Measurements from ENCODE around the gene TMEM270.

The TMEM270 gene

DNA sequence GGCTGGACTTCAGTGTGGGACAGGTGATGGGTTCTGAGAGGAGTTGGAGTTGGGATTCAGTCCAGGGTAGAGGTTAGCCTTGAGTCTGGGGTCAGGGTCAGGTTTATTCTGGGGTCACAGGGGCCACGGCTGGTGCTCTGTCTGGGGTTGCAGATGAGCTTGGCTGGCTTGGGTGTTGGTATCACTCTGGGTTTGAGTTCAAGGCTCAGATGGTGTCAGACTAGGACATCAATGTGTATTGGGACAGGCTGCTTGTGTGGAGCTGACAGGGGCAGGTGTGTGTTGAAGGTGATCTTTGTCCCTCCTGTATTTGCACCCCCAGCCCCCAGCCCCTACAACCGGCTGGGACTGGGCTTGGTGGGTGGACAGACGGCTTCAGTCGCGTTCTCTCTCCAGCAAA, 26.8 kb downstream of the TMEM270 start:
- DNase-seq (ENCODE audit: low read depth, low spot score): no peak
- no peak overlapping the region for H3K27ac ChIP-seq (ENCODE audit: low read length)
- H3K4me3 ChIP-seq (ENCODE audit: low read length): no peak overlapping the region
- H3K4me1 ChIP-seq (ENCODE audit: control insufficient read depth, insufficient read depth, low read length): 0 out of 2 replicates have a peak, but pooled peaks cover 3% of the 10 kb centered on the region
- H3K9me3 ChIP-seq (ENCODE audit: control insufficient read depth, insufficient read depth, low read length): no peaks in the 10 kb centered on the region
- WGBS (ENCODE audit: insufficient coverage, insufficient read length): no CpG with 5 or more reads among the region's 5 CpGs
- no peaks in the 10 kb centered on the region for H3K27me3 ChIP-seq (ENCODE audit: control insufficient read depth, insufficient read depth, low read length)
- H3K36me3 ChIP-seq (ENCODE audit: control insufficient read depth, insufficient read depth, low read length): no peaks in the 10 kb centered on the region

DNA sequence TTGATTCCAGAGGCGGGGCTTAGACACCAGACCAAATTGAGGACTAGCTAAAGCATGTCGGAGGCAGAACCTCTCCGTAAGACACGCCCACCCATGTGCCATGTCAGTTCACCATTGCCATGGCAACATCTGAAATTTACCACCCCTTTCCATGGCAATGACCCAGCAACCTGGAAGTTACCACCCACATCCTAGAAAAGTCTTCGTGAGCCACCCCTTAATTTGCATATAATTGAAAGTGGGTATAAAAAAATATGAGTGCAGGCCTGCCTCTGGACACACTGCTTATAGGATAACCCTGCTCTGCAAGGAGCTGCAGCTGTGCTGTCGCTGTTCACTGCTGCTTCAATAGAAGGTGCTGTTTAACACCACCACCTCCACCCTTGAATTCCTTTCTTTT, 28.0 kb downstream of the TMEM270 start:
- no peaks in the 10 kb centered on the region for H3K9me3 ChIP-seq (ENCODE audit: control insufficient read depth, insufficient read depth, low read length)
- no peaks in the 10 kb centered on the region for H3K36me3 ChIP-seq (ENCODE audit: control insufficient read depth, insufficient read depth, low read length)
- no peak overlapping the region for H3K27ac ChIP-seq (ENCODE audit: low read length)
- 0 out of 2 replicates have a peak, but pooled peaks cover 3% of the 10 kb centered on the region for H3K4me1 ChIP-seq (ENCODE audit: control insufficient read depth, insufficient read depth, low read length)
- no peaks in the 10 kb centered on the region for H3K27me3 ChIP-seq (ENCODE audit: control insufficient read depth, insufficient read depth, low read length)
- DNase-seq (ENCODE audit: low read depth, low spot score): no peak
- no peak overlapping the region for H3K4me3 ChIP-seq (ENCODE audit: low read length)
- WGBS (ENCODE audit: insufficient coverage, insufficient read length): no CpG with 5 or more reads among the region's 6 CpGs

DNA sequence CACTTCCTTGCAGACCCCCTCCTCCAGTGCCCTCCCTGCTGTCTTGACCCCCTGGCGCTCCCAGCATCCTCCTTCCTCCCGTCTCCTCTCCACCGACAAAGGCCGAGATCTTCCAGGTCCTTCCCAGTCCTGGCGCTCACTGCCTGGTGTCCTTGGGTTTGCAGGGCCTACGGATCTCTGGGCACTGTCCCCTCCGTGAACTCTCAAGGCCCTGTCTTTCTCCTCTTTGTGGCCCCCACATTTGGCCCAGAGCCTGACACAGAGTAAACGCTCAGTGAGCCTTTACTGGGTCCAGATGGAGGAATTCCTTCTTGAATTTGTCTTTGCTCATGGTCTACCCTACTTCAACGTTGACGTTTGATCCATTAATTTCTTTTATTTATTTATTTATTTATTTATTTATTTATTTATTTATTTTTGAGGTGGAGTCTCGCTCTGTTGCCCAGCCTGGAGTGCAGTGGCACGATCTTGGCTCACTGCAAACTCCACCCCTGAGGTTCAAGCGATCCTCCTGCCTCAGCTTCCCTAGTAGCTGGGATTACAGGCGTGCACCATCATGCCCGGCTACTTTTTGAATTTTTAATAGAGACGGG, 29.7 kb downstream of the TMEM270 start:
- 0 out of 2 replicates have a peak, but pooled peaks cover 3% of the 10 kb centered on the region for H3K4me1 ChIP-seq (ENCODE audit: control insufficient read depth, insufficient read depth, low read length)
- no peak overlapping the region for H3K4me3 ChIP-seq (ENCODE audit: low read length)
- no peaks in the 10 kb centered on the region for H3K27me3 ChIP-seq (ENCODE audit: control insufficient read depth, insufficient read depth, low read length)
- H3K9me3 ChIP-seq (ENCODE audit: control insufficient read depth, insufficient read depth, low read length): no peaks in the 10 kb centered on the region
- no peak overlapping the region for H3K27ac ChIP-seq (ENCODE audit: low read length)
- H3K36me3 ChIP-seq (ENCODE audit: control insufficient read depth, insufficient read depth, low read length): no peaks in the 10 kb centered on the region
- DNase-seq (ENCODE audit: low read depth, low spot score): no peak
- WGBS (ENCODE audit: insufficient coverage, insufficient read length): no CpG with 5 or more reads among the region's 16 CpGs

DNA sequence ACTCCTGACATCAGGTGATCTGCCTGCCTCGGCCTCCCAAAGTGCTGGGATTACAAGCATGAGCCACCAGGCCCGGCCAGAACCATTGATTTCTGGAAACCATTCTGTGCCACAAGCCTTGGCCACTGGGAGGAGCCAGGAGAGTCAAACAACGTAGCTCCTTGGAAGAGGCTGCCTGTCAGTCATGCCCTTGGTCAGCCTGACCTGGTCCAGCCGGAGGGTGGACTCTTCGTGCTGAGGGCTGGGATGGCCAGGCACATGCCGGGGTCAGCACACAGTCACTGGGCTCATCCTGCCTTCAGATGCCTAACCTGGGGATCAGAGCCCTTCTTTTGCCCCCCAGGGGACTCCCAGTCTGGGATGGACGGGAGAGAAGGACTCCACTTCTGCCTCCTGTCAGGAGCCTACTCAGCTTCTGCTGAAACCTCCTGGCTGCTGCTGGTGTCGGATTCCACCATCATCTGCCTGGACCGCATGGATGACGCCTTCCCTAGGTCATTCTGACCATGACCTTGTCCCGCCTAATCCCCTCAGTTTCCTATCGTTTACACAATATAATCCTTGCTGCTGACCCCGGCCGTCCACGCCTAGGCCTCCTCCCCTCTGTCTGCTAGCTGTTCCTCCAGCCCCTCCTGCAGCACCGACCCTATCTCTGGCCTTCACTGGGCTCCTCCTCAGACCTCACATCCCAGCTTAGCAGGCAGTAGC, 30.4 kb downstream of the TMEM270 start:
- H3K27ac ChIP-seq (ENCODE audit: low read length): no peak overlapping the region
- no peak for DNase-seq (ENCODE audit: low read depth, low spot score)
- H3K9me3 ChIP-seq (ENCODE audit: control insufficient read depth, insufficient read depth, low read length): no peaks in the 10 kb centered on the region
- H3K4me1 ChIP-seq (ENCODE audit: control insufficient read depth, insufficient read depth, low read length): 0 out of 2 replicates have a peak, but pooled peaks cover 1% of the 10 kb centered on the region
- no peaks in the 10 kb centered on the region for H3K36me3 ChIP-seq (ENCODE audit: control insufficient read depth, insufficient read depth, low read length)
- WGBS (ENCODE audit: insufficient coverage, insufficient read length): no CpG with 5 or more reads among the region's 16 CpGs
- H3K27me3 ChIP-seq (ENCODE audit: control insufficient read depth, insufficient read depth, low read length): no peaks in the 10 kb centered on the region
- H3K4me3 ChIP-seq (ENCODE audit: low read length): no peak overlapping the region

DNA sequence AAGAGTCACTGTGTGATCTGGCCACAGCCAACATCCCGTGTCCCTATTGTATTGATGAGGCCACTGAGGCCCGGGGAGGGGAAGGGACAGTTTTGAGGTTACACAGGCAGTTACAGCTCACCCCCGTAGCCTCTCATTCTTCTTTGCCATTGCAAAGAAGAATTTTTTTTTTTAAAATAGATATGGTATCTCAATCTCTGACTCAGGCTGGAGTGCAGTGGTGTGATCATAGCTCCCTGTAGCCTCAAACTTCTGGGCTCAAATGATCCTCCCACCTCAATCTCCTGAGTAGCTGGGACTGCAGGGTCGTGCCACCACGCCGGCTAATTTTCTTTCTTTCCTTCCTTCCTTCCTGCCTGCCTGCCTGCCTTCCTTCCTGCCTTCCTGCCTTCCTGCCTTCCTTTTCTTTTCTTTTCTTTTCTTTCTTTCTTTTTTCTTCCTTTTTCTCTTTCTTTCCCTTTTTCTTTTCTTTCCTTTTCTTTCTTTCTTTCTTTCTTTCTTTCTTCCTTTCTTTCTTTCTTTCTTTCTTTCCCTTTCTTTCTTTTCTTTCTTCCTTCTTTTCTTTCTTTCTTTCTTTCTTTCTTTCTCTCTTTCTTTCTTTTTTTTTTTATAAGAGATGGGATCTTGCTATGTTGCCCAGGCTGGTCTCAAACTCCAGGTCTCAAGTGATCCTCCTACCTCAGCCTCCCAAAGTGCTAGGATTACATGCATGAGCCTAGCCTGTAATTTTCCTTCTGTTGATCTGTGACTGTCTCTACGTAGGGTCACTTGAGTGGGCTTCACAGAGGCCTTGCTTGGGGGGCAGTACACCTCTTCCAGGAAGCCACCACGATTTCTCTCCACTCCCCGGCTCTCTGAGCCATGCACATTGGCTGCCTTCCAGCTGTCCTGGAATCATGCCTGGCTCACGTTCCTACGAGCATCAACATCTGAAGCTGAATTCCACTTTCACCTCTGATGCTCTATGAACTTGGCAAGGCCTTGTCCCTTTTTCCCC, 31.3 kb downstream of the TMEM270 start:
- Histone ChIP-seq H3K9me3 (ENCODE audit: control insufficient read depth, insufficient read depth, low read length) (no peaks in the 10 kb centered on the region), H3K36me3 (ENCODE audit: control insufficient read depth, insufficient read depth, low read length) (no peaks in the 10 kb centered on the region), H3K4me1 (ENCODE audit: control insufficient read depth, insufficient read depth, low read length) (0 out of 2 replicates have a peak, but pooled peaks cover 1% of the 10 kb centered on the region), H3K4me3 (ENCODE audit: low read length) (no peak overlapping the region), H3K27ac (ENCODE audit: low read length) (no peak overlapping the region), H3K27me3 (ENCODE audit: control insufficient read depth, insufficient read depth, low read length) (no peaks in the 10 kb centered on the region)
- no CpG with 5 or more reads among the region's 11 CpGs for WGBS (ENCODE audit: insufficient coverage, insufficient read length)
- no peak for DNase-seq (ENCODE audit: low read depth, low spot score)

DNA sequence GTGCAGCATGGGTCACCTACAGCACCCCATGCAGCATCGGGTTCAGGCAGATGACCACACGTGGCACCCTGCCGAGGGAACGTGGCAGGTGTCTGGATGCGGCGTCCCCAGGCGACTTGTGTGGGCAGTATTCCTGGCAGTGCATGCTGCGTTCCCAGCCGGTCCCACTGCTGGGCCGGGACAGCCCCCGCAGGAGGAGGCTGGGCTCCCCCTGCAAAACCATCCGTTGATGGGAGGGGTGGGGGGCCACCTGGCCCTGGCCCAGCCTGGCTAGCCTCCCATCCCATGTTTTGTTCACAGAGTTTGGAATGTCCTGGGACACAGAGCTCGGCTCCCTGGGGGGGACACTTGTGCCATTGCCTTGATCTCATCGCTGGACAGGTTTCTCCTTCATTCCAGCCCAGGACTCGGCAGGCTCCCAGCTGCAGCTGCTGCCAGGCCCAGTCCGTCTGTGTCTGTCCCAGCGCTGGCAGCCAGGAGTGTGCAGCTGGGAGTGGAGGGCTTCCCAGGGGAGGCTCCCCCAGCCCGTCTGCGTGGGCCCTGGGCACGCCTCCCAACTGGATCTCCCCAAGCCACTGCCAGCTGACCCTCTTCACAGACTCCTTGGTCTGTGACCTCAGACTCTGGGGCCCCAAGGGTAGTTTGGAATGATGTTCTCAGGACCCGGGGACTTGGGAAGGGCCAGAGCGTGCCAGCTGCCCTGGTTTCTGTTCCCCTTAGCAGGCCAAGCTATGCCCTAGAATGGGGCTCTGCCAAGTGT, 32.6 kb downstream of the TMEM270 start:
- no CpG with 5 or more reads among the region's 22 CpGs for WGBS (ENCODE audit: insufficient coverage, insufficient read length)
- Histone ChIP-seq H3K4me3 (ENCODE audit: low read length) (no peak overlapping the region; the same call in 1 of the 2 replicates), H3K4me1 (ENCODE audit: control insufficient read depth, insufficient read depth, low read length) (0 out of 2 replicates have a peak, but pooled peaks cover 1% of the 10 kb centered on the region), H3K27ac (ENCODE audit: low read length) (no peak overlapping the region), H3K36me3 (ENCODE audit: control insufficient read depth, insufficient read depth, low read length) (no peaks in the 10 kb centered on the region), H3K27me3 (ENCODE audit: control insufficient read depth, insufficient read depth, low read length) (no peaks in the 10 kb centered on the region), H3K9me3 (ENCODE audit: control insufficient read depth, insufficient read depth, low read length) (no peaks in the 10 kb centered on the region)
- DNase-seq (ENCODE audit: low read depth, low spot score): no peak

DNA sequence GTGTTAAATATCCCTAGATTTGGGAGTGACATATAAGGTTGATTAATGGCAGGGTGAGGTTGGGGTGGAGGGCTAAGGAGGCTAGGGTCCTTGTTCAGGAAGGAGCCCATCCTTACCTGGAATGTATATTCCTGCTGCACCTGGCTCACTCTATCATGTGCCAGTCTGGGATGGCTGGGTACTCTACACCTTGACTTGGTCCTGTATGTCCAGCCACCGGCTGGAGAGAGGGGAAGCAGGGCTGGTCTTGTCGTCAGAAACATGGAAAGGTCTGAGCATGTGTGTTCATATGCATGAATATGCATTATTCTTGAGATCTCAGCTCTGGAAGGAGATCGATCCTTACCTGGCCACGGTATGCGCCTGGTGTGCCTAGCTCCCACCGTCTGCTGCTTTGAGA, 33.2 kb downstream of the TMEM270 start:
- no peak for DNase-seq (ENCODE audit: low read depth, low spot score)
- Histone ChIP-seq H3K4me1 (ENCODE audit: control insufficient read depth, insufficient read depth, low read length) (0 out of 2 replicates have a peak, but pooled peaks cover 1% of the 10 kb centered on the region), H3K4me3 (ENCODE audit: low read length) (no peak overlapping the region), H3K27ac (ENCODE audit: low read length) (no peak overlapping the region), H3K27me3 (ENCODE audit: control insufficient read depth, insufficient read depth, low read length) (no peaks in the 10 kb centered on the region), H3K36me3 (ENCODE audit: control insufficient read depth, insufficient read depth, low read length) (no peaks in the 10 kb centered on the region), H3K9me3 (ENCODE audit: control insufficient read depth, insufficient read depth, low read length) (no peaks in the 10 kb centered on the region)
- WGBS (ENCODE audit: insufficient coverage, insufficient read length): no CpG with 5 or more reads among the region's 6 CpGs

DNA sequence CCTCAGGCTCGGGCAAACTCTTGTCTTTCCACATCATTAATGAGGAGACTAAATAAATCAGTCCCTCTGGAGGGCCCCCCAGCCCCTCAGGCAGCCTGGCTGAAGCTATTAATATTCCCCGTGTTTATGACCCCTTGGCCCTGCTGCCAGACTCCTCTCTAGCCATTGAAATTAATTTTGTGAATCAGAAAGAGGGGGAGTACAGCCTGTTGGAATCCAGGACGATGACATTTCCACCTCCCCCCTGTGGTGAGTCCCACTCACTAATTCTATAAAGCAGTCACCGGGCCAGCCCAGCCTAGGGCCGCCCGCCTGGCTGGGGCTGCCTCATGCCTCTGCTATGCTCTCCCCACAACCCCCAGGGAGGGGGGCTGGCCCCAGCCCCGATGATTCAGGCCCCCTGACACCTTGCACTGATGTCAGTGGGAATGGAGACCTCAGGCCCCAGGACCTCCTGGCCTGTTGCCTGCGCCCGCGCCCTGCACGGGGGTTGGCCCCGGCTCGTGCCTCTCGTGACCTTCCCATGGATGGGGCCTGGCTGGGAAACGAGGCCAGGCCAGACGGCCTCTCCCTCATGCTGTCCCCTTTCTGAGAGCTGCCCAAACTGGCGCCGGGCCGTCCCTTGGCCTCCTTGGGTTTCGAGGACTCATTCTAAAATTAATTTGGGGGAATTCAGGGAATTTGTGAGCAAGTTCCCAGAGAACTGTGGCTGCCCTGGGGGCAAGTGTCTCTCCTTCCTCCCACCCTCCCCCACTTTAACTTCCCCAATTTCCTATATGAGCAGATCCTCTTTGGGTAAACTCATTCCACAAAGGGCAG, 34.0 kb downstream of the TMEM270 start:
- DNase-seq (ENCODE audit: low read depth, low spot score): no peak
- no peaks in the 10 kb centered on the region for H3K27me3 ChIP-seq (ENCODE audit: control insufficient read depth, insufficient read depth, low read length)
- no CpG with 5 or more reads among the region's 20 CpGs for WGBS (ENCODE audit: insufficient coverage, insufficient read length)
- H3K9me3 ChIP-seq (ENCODE audit: control insufficient read depth, insufficient read depth, low read length): no peaks in the 10 kb centered on the region
- H3K4me3 ChIP-seq (ENCODE audit: low read length): no peak overlapping the region
- no peaks in the 10 kb centered on the region for H3K36me3 ChIP-seq (ENCODE audit: control insufficient read depth, insufficient read depth, low read length)
- H3K27ac ChIP-seq (ENCODE audit: low read length): no peak overlapping the region
- 0 out of 2 replicates have a peak, but pooled peaks cover 1% of the 10 kb centered on the region for H3K4me1 ChIP-seq (ENCODE audit: control insufficient read depth, insufficient read depth, low read length)

DNA sequence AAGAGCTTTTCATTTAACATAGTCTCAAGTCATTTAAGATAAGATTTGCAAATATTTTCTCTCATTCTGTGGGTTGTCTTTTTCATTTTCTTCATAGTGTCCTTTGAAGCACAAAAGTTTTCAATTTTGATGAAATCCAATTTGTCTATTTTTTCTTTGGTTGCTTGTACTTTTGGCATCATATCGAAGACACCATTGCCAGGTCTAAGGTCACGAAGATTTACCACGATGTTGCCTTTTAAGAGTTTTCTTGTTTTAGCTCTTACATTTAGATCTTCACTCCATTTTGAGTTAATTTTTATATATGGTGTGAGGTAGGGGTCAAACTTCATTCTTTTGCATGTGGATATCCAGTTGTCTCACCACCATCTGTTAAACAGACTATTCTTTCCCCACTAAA, 34.7 kb downstream of the TMEM270 start:
- no peak for DNase-seq (ENCODE audit: low read depth, low spot score)
- H3K27me3 ChIP-seq (ENCODE audit: control insufficient read depth, insufficient read depth, low read length): no peaks in the 10 kb centered on the region
- H3K4me1 ChIP-seq (ENCODE audit: control insufficient read depth, insufficient read depth, low read length): peaks cover 3% of the 10 kb centered on the region; the same call in 1 of the 2 replicates
- H3K9me3 ChIP-seq (ENCODE audit: control insufficient read depth, insufficient read depth, low read length): no peaks in the 10 kb centered on the region
- no CpG with 5 or more reads among the region's 3 CpGs for WGBS (ENCODE audit: insufficient coverage, insufficient read length)
- H3K36me3 ChIP-seq (ENCODE audit: control insufficient read depth, insufficient read depth, low read length): no peaks in the 10 kb centered on the region
- H3K27ac ChIP-seq (ENCODE audit: low read length): no peak overlapping the region
- no peak overlapping the region for H3K4me3 ChIP-seq (ENCODE audit: low read length)
